ENCODE measurements around the gene AFG1L.
"Not testable (repeated sequence)": the region's sequence is repeated elsewhere in the genome, so short reads cannot be mapped to it uniquely, and the experiment has no call there.

The AFG1L gene

GRCh38 chr6:108531332-108531731 is 236.5 kb downstream of the AFG1L start:
- DNase-seq, result no peak

GRCh38 chr6:108535114-108535742 is 240.4 kb downstream of the AFG1L start:
- no peak for DNase-seq

- DNase-seq, result not testable (repeated sequence)
Measured at GRCh38 chr6:108535920-108536535, 241.2 kb downstream of the AFG1L start.

GRCh38 chr6:108541843-108542759 is 247.2 kb downstream of the AFG1L start:
- DNase-seq, result peak; percentile 75

GRCh38 chr6:108543175-108543940 is 248.5 kb downstream of the AFG1L start:
- DNase-seq, result no peak

GRCh38 chr6:108544606-108545005 is 249.8 kb downstream of the AFG1L start:
- DNase-seq, result no peak

GRCh38 chr6:108546079-108547049 is 251.5 kb downstream of the AFG1L start:
- DNase-seq, result no peak

GRCh38 chr6:108549241-108549640 is 254.4 kb downstream of the AFG1L start:
- DNase-seq, result no peak

GRCh38 chr6:108549741-108550140 is 254.9 kb downstream of the AFG1L start:
- no peak for DNase-seq

GRCh38 chr6:108550256-108550655 is 255.4 kb downstream of the AFG1L start:
- no peak for DNase-seq

GRCh38 chr6:108555399-108556052 is 260.7 kb downstream of the AFG1L start:
- no peak for DNase-seq

GRCh38 chr6:108556250-108556649 is 261.4 kb downstream of the AFG1L start:
- no peak for DNase-seq

- no peak for DNase-seq
Measured at GRCh38 chr6:108556866-108557493, 262.1 kb downstream of the AFG1L start.

- peak; percentile 14 for DNase-seq
Measured at GRCh38 chr6:108557494-108558371, 262.9 kb downstream of the AFG1L start.

- DNase-seq, result peak; percentile 94
Measured at GRCh38 chr6:108558372-108559096, 263.7 kb downstream of the AFG1L start.

GRCh38 chr6:108559097-108559883 is 264.4 kb downstream of the AFG1L start:
- DNase-seq, result peak; percentile 55

GRCh38 chr6:108559884-108560462 is 265.1 kb downstream of the AFG1L start:
- DNase-seq, result peak; percentile 75

All from kidney glomerular epithelial cell (primary cell).